ENCODE data around the gene CLRN3. TPM values are rescaled to one million over a fixed set of nuclear protein-coding genes. Genes with fewer than 3 reads are reported as not detected.

CLRN3 gene
- total RNA-seq, 1 donor from 2014 or later = 3.2 TPM

GRCh38 chr10:127882391-127882790 is 10.3 kb downstream of the CLRN3 start:
- Mint-ChIP-seq H3K36me3 (ENCODE audit: insufficient read depth) (no peaks in the 10 kb centered on the region), H3K4me3 (ENCODE audit: low read depth) (no peak overlapping the region), H3K27me3 (no peaks in the 10 kb centered on the region), H3K27ac (no peak overlapping the region), H3K4me1 (ENCODE audit: low read depth) (peaks cover 16% of the 10 kb centered on the region), H3K9me3 (ENCODE audit: low read depth) (no peaks in the 10 kb centered on the region)
- no peak for DNase-seq (ENCODE audit: low spot score, unreplicated experiment)
- no peak for TF ChIP-seq CTCF (IDR thresholded peaks at IDR 0.05; ENCODE audit: unreplicated experiment)

- Mint-ChIP-seq H3K27ac (no peak overlapping the region), H3K4me3 (ENCODE audit: low read depth) (no peak overlapping the region), H3K4me1 (ENCODE audit: low read depth) (peaks cover 16% of the 10 kb centered on the region), H3K27me3 (no peaks in the 10 kb centered on the region), H3K9me3 (ENCODE audit: low read depth) (no peaks in the 10 kb centered on the region), H3K36me3 (ENCODE audit: insufficient read depth) (no peaks in the 10 kb centered on the region)
- no peak for DNase-seq (ENCODE audit: low spot score, unreplicated experiment)
- TF ChIP-seq CTCF (IDR thresholded peaks at IDR 0.05; ENCODE audit: unreplicated experiment) = no peak
Measured at GRCh38 chr10:127881262-127881661, 11.5 kb downstream of the CLRN3 start.

GRCh38 chr10:127880557-127880956 is 12.2 kb downstream of the CLRN3 start:
- Mint-ChIP-seq H3K27ac (no peak overlapping the region), H3K4me3 (ENCODE audit: low read depth) (no peak overlapping the region), H3K9me3 (ENCODE audit: low read depth) (no peaks in the 10 kb centered on the region), H3K4me1 (ENCODE audit: low read depth) (peaks cover 16% of the 10 kb centered on the region), H3K36me3 (ENCODE audit: insufficient read depth) (no peaks in the 10 kb centered on the region), H3K27me3 (no peaks in the 10 kb centered on the region)
- no peak for DNase-seq (ENCODE audit: low spot score, unreplicated experiment)
- no peak for TF ChIP-seq CTCF (IDR thresholded peaks at IDR 0.05; ENCODE audit: unreplicated experiment)

GRCh38 chr10:127878475-127879055 is 14.2 kb downstream of the CLRN3 start:
- H3K9me3 Mint-ChIP-seq (ENCODE audit: low read depth) = no peaks in the 10 kb centered on the region
- no peaks in the 10 kb centered on the region for H3K36me3 Mint-ChIP-seq (ENCODE audit: insufficient read depth)
- peaks cover 18% of the 10 kb centered on the region for H3K4me1 Mint-ChIP-seq (ENCODE audit: low read depth)
- no peak overlapping the region for H3K4me3 Mint-ChIP-seq (ENCODE audit: low read depth)
- no peaks in the 10 kb centered on the region for H3K27me3 Mint-ChIP-seq
- H3K27ac Mint-ChIP-seq = no peak overlapping the region
- no peak for DNase-seq (ENCODE audit: low spot score, unreplicated experiment)
- TF ChIP-seq CTCF (IDR thresholded peaks at IDR 0.05; ENCODE audit: unreplicated experiment) = no peak

GRCh38 chr10:127877699-127878098 is 15.0 kb downstream of the CLRN3 start:
- no peak for TF ChIP-seq CTCF (IDR thresholded peaks at IDR 0.05; ENCODE audit: unreplicated experiment)
- Mint-ChIP-seq H3K36me3 (ENCODE audit: insufficient read depth) (no peaks in the 10 kb centered on the region), H3K27me3 (no peaks in the 10 kb centered on the region), H3K9me3 (ENCODE audit: low read depth) (no peaks in the 10 kb centered on the region), H3K4me3 (ENCODE audit: low read depth) (no peak overlapping the region), H3K27ac (no peak overlapping the region), H3K4me1 (ENCODE audit: low read depth) (peaks cover 18% of the 10 kb centered on the region)
- no peak for DNase-seq (ENCODE audit: low spot score, unreplicated experiment)
